HG03378 (cell line): ENCODE results near the gene NCOA7.
"Not testable (repeated sequence)": the region's sequence is repeated elsewhere in the genome, so short reads cannot be mapped to it uniquely, and the experiment has no call there.

ENCODE experiments used
- ATAC-seq: cut with Tn5 transposase; IDR thresholded peaks from one replicate; pipeline ENCODE4 v1.9.1; 2021; ENCODE audit warnings: mild to moderate bottlenecking, moderate library complexity; ENCODE audit not compliant: unreplicated experiment

NCOA7 gene

GRCh38 chr6:125963817-125964216, 173.1 kb downstream of the NCOA7 start:
- no peak for ATAC-seq

- ATAC-seq, result no peak
These were observed 175.8 kb downstream of the NCOA7 start for GRCh38 chr6:125966569-125966968.

- ATAC-seq, result no peak
These were observed 177.7 kb downstream of the NCOA7 start for GRCh38 chr6:125968493-125968892.

GRCh38 chr6:125970760-125971159, 180.0 kb downstream of the NCOA7 start:
- ATAC-seq, result no peak

GRCh38 chr6:125972478-125972877, 181.7 kb downstream of the NCOA7 start:
- not testable (repeated sequence) for ATAC-seq

- peak; percentile 75 for ATAC-seq
These were observed 183.6 kb downstream of the NCOA7 start for GRCh38 chr6:125974214-125974866.

GRCh38 chr6:125979101-125979500, 188.3 kb downstream of the NCOA7 start:
- ATAC-seq, result no peak
